GM10266 (cell line): ENCODE measurements around the gene LGALS1.
A peak's percentile ranks its signal among the peaks of the same experiment; 100 is the strongest.
"Not testable (repeated sequence)": the region's sequence is repeated elsewhere in the genome, so short reads cannot be mapped to it uniquely, and the experiment has no call there.

Experiments
- DNase-seq: peaks from one replicate; pipeline ENCODE4 v3.0.0; 2012; ENCODE audit errors: extremely low spot score
- CTCF ChIP-seq: IDR thresholded peaks from 2 replicates; pipeline ENCODE4 v1.5.1; 2012; ENCODE audit warnings: mild to moderate bottlenecking, low read depth; ENCODE audit not compliant: control insufficient read depth, insufficient read depth; ENCODE audit errors: missing control alignments

LGALS1 gene

GRCh38 chr22:37715760-37716159 lies 40.3 kb downstream of the LGALS1 start:
- DNase-seq = no peak
- TF ChIP-seq CTCF = no peak

- TF ChIP-seq CTCF = no peak
- no peak for DNase-seq
Measured at GRCh38 chr22:37716708-37717107, 41.3 kb downstream of the LGALS1 start.

- DNase-seq = not testable (repeated sequence)
Measured at GRCh38 chr22:37717235-37717634, 41.8 kb downstream of the LGALS1 start.

- DNase-seq = not testable (repeated sequence)
Measured at GRCh38 chr22:37717746-37718305, 42.4 kb downstream of the LGALS1 start.

GRCh38 chr22:37725551-37726240 lies 50.3 kb downstream of the LGALS1 start:
- no peak for TF ChIP-seq CTCF
- no peak for DNase-seq

GRCh38 chr22:37726241-37726887 lies 50.9 kb downstream of the LGALS1 start:
- TF ChIP-seq CTCF = no peak
- DNase-seq = peak; percentile 62

- no peak for TF ChIP-seq CTCF
- DNase-seq = no peak
Measured at GRCh38 chr22:37728620-37729019, 53.2 kb downstream of the LGALS1 start.
